WTC11 (cell line): Measurements from ENCODE around the gene TSEN54.

Experiments
- ATF2 ChIP-seq: sonication (generic); formaldehyde crosslinking; IDR thresholded peaks from 2 replicates; pipeline ENCODE4 v1.8.1; 2022; ENCODE audit warnings: low read depth, missing genetic modification reagents, borderline replicate concordance
- ATF6 ChIP-seq: sonication (generic); formaldehyde crosslinking; IDR thresholded peaks from 2 replicates; pipeline ENCODE4 v1.8.1; 2023; ENCODE audit warnings: mild to moderate bottlenecking, missing genetic modification reagents
- CDX4 ChIP-seq: fragments of 250-450 bp; sonication (Bioruptor Pico); IDR thresholded peaks from 2 replicates; pipeline ENCODE4 v1.9.0; 2021; ENCODE audit warnings: moderate library complexity, mild to moderate bottlenecking, inconsistent platforms, borderline replicate concordance
- CREM ChIP-seq: sonication (generic); formaldehyde crosslinking; IDR thresholded peaks from 2 replicates; pipeline ENCODE4 v1.8.1; 2022; ENCODE audit warnings: mild to moderate bottlenecking, missing genetic modification reagents, moderate library complexity
- CTCF ChIP-seq: fragments of 200-600 bp; IDR thresholded peaks from 2 replicates; pipeline ENCODE4 v1.8.0; 2022; ENCODE audit warnings: antibody characterized with exemption
- HMGA2 ChIP-seq: fragments of 250-450 bp; sonication (Bioruptor Pico); IDR thresholded peaks from 2 replicates; pipeline ENCODE4 v1.4.0; 2021; ENCODE audit warnings: mild to moderate bottlenecking, moderate library complexity
- JUN ChIP-seq: sonication (generic); formaldehyde crosslinking; IDR thresholded peaks from 2 replicates; pipeline ENCODE4 v1.8.0; 2023; ENCODE audit warnings: mild to moderate bottlenecking, missing genetic modification reagents
- MAX ChIP-seq: sonication (generic); formaldehyde crosslinking; IDR thresholded peaks from 2 replicates; pipeline ENCODE4 v1.8.0; 2022; ENCODE audit warnings: mild to moderate bottlenecking, missing genetic modification reagents
- PRDM15 ChIP-seq: sonication (generic); formaldehyde crosslinking; IDR thresholded peaks from 2 replicates; pipeline ENCODE4 v1.8.0; 2022; ENCODE audit warnings: missing genetic modification reagents
- RELA ChIP-seq: sonication (generic); formaldehyde crosslinking; IDR thresholded peaks from 2 replicates; pipeline ENCODE4 v1.8.1; 2022; ENCODE audit warnings: missing genetic modification reagents, mild to moderate bottlenecking, borderline replicate concordance
- SP1 ChIP-seq: sonication (generic); formaldehyde crosslinking; conservative IDR thresholded peaks from 2 replicates; pipeline ENCODE4 v1.8.1; 2022; ENCODE audit warnings: missing genetic modification reagents
- ZBTB43 ChIP-seq: sonication (generic); formaldehyde crosslinking; IDR thresholded peaks from 2 replicates; pipeline ENCODE4 v1.8.1; 2023; ENCODE audit warnings: mild to moderate bottlenecking, missing genetic modification reagents
- ZNF416 ChIP-seq: fragments of 250-450 bp; sonication (Bioruptor Pico); IDR thresholded peaks from 2 replicates; pipeline ENCODE4 v1.9.0; 2021; ENCODE audit warnings: mild to moderate bottlenecking, inconsistent platforms

GRCh38 chr17:75573994-75574393, 57.7 kb downstream of the TSEN54 start:
- no peak for TF ChIP-seq CTCF
- no peak for TF ChIP-seq ATF2 (CRISPR knock-in tag)
- no peak for TF ChIP-seq PRDM15 (CRISPR knock-in tag)
- no peak for TF ChIP-seq ZBTB43 (CRISPR knock-in tag)
- TF ChIP-seq HMGA2 (CRISPR knock-in tag) = no peak
- no peak for TF ChIP-seq CREM (CRISPR knock-in tag)
- no peak for TF ChIP-seq ATF6 (CRISPR knock-in tag)
- no peak for TF ChIP-seq ZNF416 (CRISPR knock-in tag)
- TF ChIP-seq MAX (CRISPR knock-in tag) = no peak
- TF ChIP-seq SP1 (CRISPR knock-in tag) = no peak
- no peak for TF ChIP-seq CDX4 (CRISPR knock-in tag)
- TF ChIP-seq JUN (CRISPR knock-in tag) = no peak
- TF ChIP-seq RELA (CRISPR knock-in tag) = no peak
